ENCODE results near the gene BIN1.

- TF ChIP-seq CTCF (IDR thresholded peaks at IDR 0.05) (no peak), EZH2 (IDR thresholded peaks at IDR 0.05; ENCODE audit: borderline replicate concordance, insufficient read depth, low read depth, low read length, poor library complexity, severe bottlenecking) (no peak)
Observed at GRCh38 chr2:127056086-127056485, 50.9 kb downstream of the BIN1 start.
